Esophagus squamous epithelium (tissue), 5 donors: Measurements from ENCODE around the gene RHOV. TPM values are rescaled to one million over a fixed set of nuclear protein-coding genes. Genes with fewer than 3 reads are reported as not detected.

Experiments
- DNase-seq: peaks from one replicate; lab custom pipeline; 2025; lab: John Stamatoyannopoulos, UW
- H3K27ac ChIP-seq, 4 donors: fragments of 200-600 bp; sonication (generic); one replicate each; pipeline ENCODE4 v1.5.1; 2016 to 2019; ENCODE audit warnings: mild to moderate bottlenecking in 1 of 4
- H3K27me3 ChIP-seq, 4 donors: fragments of 200-600 bp; sonication (generic); 1 replicate in 3 of 4; 2 replicates in 1 of 4; pipeline versions ENCODE4 v1.5.1 to v1.6.0; 2017 to 2021; ENCODE audit warnings: antibody characterized with exemption in 1 of 4
- H3K36me3 ChIP-seq, 3 donors: fragments of 200-600 bp; sonication (generic); one replicate each; pipeline ENCODE4 v1.5.1; 2016 to 2019
- H3K4me1 ChIP-seq, 3 donors: fragments of 200-600 bp; sonication (generic); one replicate each; pipeline ENCODE4 v1.5.1; 2017 to 2019
- H3K4me3 ChIP-seq, 4 donors: fragments of 200-600 bp; sonication (generic); 1 replicate in 3 of 4; 2 replicates in 1 of 4; pipeline ENCODE4 v1.5.1; 2016 to 2019; ENCODE audit warnings: mild to moderate bottlenecking in 2 of 4, moderate library complexity in 1 of 4
- H3K9me3 ChIP-seq, 3 donors: fragments of 200-600 bp; sonication (generic); one replicate each; pipeline ENCODE4 v1.5.1; 2016 to 2019
- CTCF ChIP-seq, 6 experiments: fragments of 450-650 bp in 4 of 6; fragments of 200-600 bp in 2 of 6; sonication (generic) in 2 of 6; IDR thresholded peaks; one replicate each; pipeline ENCODE4 v1.5.1; 2016 to 2019; ENCODE audit warnings: antibody characterized with exemption in 6 of 6, mild to moderate bottlenecking in 4 of 6, moderate library complexity in 4 of 6
- POLR2A ChIP-seq, 4 donors: fragments of 450-650 bp; IDR thresholded peaks; one replicate each; pipeline ENCODE4 v1.6.1; 2017; ENCODE audit warnings: antibody characterized with exemption in 4 of 4, mild to moderate bottlenecking in 4 of 4, moderate library complexity in 3 of 4
- WGBS, 2 donors: methylation state at CpG; one replicate each; pipeline ENCODE4 v1.1.5; 2018; 5-methylcytosine and 5-hydroxymethylcytosine counted together
- intact Hi-C: fragments of 100-400 bp; cut with DNase I; formaldehyde crosslinking; loops from one replicate; pipeline ENCODE4 v1.15.0; 2022
- total RNA-seq, 4 donors: library from RNA; depleted of rRNA; stranded (reverse); fragments of >200 nt; gene quantifications; one replicate each; pipeline ENCODE4 v1.1.0, GENCODE V29; 2016
- donor health status: DM: yes; HTN: yes; CAD: no.

Gene RHOV
- total RNA-seq, 4 donors from 2014 or later = 94.0 to 146 (median 123) TPM

GRCh38 chr15:40914486-40914885 lies 40.5 kb upstream of the RHOV start:
- no peak overlapping the region for H3K27ac ChIP-seq
- no peaks in the 10 kb centered on the region for H3K36me3 ChIP-seq
- H3K27me3 ChIP-seq = peaks cover 0 to 23% (median 0%) of the 10 kb centered on the region in 4 donors
- H3K4me1 ChIP-seq = peaks cover 6 to 41% (median 14%) of the 10 kb centered on the region in 3 donors
- no peak overlapping the region for H3K4me3 ChIP-seq
- no peaks in the 10 kb centered on the region for H3K9me3 ChIP-seq
- intact Hi-C loops = no loop called here
- no peak for DNase-seq
- TF ChIP-seq CTCF (IDR thresholded peaks at IDR 0.05) (no peak), POLR2A (IDR thresholded peaks at IDR 0.05) (no peak)
- WGBS, 2 donors = 63 to 89% methylated on average over 3 to 8 of the region's 8 CpGs

- 96 to 97% methylated on average over 8 to 12 of the region's 12 CpGs for WGBS, 2 donors
- Histone ChIP-seq H3K27ac (no peak overlapping the region), H3K27me3 (peaks cover 0 to 21% (median 0%) of the 10 kb centered on the region in 4 donors), H3K9me3 (no peaks in the 10 kb centered on the region), H3K4me3 (no peak overlapping the region), H3K36me3 (no peaks in the 10 kb centered on the region), H3K4me1 (peaks cover 7 to 45% (median 17%) of the 10 kb centered on the region in 3 donors)
- intact Hi-C loops = no loop called here
- DNase-seq = no peak
- TF ChIP-seq POLR2A (IDR thresholded peaks at IDR 0.05) = no peak
- no peak for TF ChIP-seq CTCF (IDR thresholded peaks at IDR 0.05)
These were observed 40.0 kb upstream of the RHOV start for GRCh38 chr15:40914013-40914412.

GRCh38 chr15:40912478-40912877 lies 38.4 kb upstream of the RHOV start:
- Histone ChIP-seq H3K4me1 (peaks cover 7 to 48% (median 20%) of the 10 kb centered on the region in 3 donors), H3K4me3 (no peak overlapping the region), H3K36me3 (no peaks in the 10 kb centered on the region), H3K27ac (no peak overlapping the region), H3K27me3 (peaks cover 0 to 5% (median 0%) of the 10 kb centered on the region in 4 donors), H3K9me3 (no peaks in the 10 kb centered on the region)
- WGBS, 2 donors = 45 to 77% methylated on average over 2 to 4 of the region's 6 CpGs
- TF ChIP-seq CTCF (IDR thresholded peaks at IDR 0.05) (no peak), POLR2A (IDR thresholded peaks at IDR 0.05) (no peak)
- intact Hi-C loops = no loop called here
- DNase-seq = no peak

- Histone ChIP-seq H3K36me3 (no peaks in the 10 kb centered on the region), H3K4me1 (peaks cover 14 to 51% (median 28%) of the 10 kb centered on the region in 3 donors), H3K9me3 (no peaks in the 10 kb centered on the region), H3K4me3 (no peak overlapping the region), H3K27ac (no peak overlapping the region), H3K27me3 (no peaks in the 10 kb centered on the region)
- intact Hi-C loops = no loop called here
- no peak for DNase-seq
- TF ChIP-seq CTCF (IDR thresholded peaks at IDR 0.05) (no peak), POLR2A (IDR thresholded peaks at IDR 0.05) (no peak)
- WGBS, 2 donors = 29% methylated on average over 1 of the region's 2 CpGs; no CpG with 5 or more reads in 1 of the 2 donors
These were observed 37.7 kb upstream of the RHOV start for GRCh38 chr15:40911693-40912092.

GRCh38 chr15:40911141-40911540 lies 37.1 kb upstream of the RHOV start:
- no peak overlapping the region for H3K27ac ChIP-seq
- no peaks in the 10 kb centered on the region for H3K9me3 ChIP-seq
- WGBS, 2 donors = 33 to 39% methylated on average over 3 of the region's 7 CpGs
- no peaks in the 10 kb centered on the region for H3K36me3 ChIP-seq
- H3K4me1 ChIP-seq = peaks cover 20 to 57% (median 33%) of the 10 kb centered on the region in 3 donors
- intact Hi-C loops = no loop called here
- H3K27me3 ChIP-seq = no peaks in the 10 kb centered on the region
- no peak for DNase-seq
- TF ChIP-seq POLR2A (IDR thresholded peaks at IDR 0.05) (no peak), CTCF (IDR thresholded peaks at IDR 0.05) (no peak)
- H3K4me3 ChIP-seq = no peak overlapping the region
